Panc1 (cell line): ENCODE measurements around the gene ELOVL6. TPM values are rescaled to one million over a fixed set of nuclear protein-coding genes. Genes with fewer than 3 reads are reported as not detected.

Source experiments
- ATAC-seq: fragments of 200-7000 bp; cut with Tn5 transposase; 2 replicates; pipeline ENCODE4 v1.9.1; 2020; ENCODE audit warnings: mild to moderate bottlenecking, moderate library complexity
- BruUV-seq: library from RNA; stranded (reverse); fragments of 400-500 nt; replicated peaks from 2 replicates; lab custom pipeline; 2021; lab: Mats Ljungman, UMichigan
- CTCF ChIA-PET: fragments of 300-600 bp; sonication (Branson Sonifier 250); formaldehyde crosslinking; loops from one replicate; lab custom pipeline; 2022; ENCODE audit warnings: antibody characterized with exemption; lab: Charles Lee
- POLR2A ChIA-PET: fragments of 300-600 bp; sonication (Branson Sonifier 250); formaldehyde crosslinking; loops from one replicate; lab custom pipeline; 2022; ENCODE audit warnings: antibody characterized with exemption; lab: Charles Lee
- DNase-seq: peaks from one replicate; pipeline ENCODE4 v3.0.0-alpha.2; 2010; ENCODE audit warnings: low read depth, low spot score
- H3K27ac ChIP-seq: 2 replicates; pipeline ENCODE4 v1.5.1; 2011; ENCODE audit warnings: mild to moderate bottlenecking, low read length, inconsistent platforms
- H3K27me3 ChIP-seq: fragments of 200-500 bp; sonication (Bioruptor generic); 2 replicates; pipeline ENCODE4 v1.6.0; 2014; ENCODE audit warnings: low read length, inconsistent platforms; ENCODE audit not compliant: control insufficient read depth, insufficient read depth
- H3K36me3 ChIP-seq: fragments of 200-500 bp; sonication (Bioruptor generic); 2 replicates; pipeline ENCODE4 v1.5.1; 2014; ENCODE audit warnings: inconsistent platforms, mild to moderate bottlenecking, low read length, moderate library complexity; ENCODE audit not compliant: control insufficient read depth, insufficient read depth
- H3K4me1 ChIP-seq: 2 replicates; pipeline ENCODE4 v1.5.1; 2011; ENCODE audit warnings: inconsistent platforms, mild to moderate bottlenecking, low read length, moderate library complexity; ENCODE audit not compliant: control insufficient read depth, insufficient read depth
- H3K4me3 ChIP-seq, 2 experiments: 2 replicates each; pipeline ENCODE4 v1.5.1; 2011 to 2012; ENCODE audit warnings: low read depth in 2 of 2, low read length in 2 of 2, mild to moderate bottlenecking in 2 of 2, inconsistent platforms in 1 of 2, moderate library complexity in 1 of 2
- H3K9me3 ChIP-seq: fragments of 200-500 bp; sonication (Bioruptor generic); 2 replicates; pipeline ENCODE4 v1.5.1; 2014; ENCODE audit warnings: low read depth, mild to moderate bottlenecking, inconsistent platforms, low read length, moderate library complexity; ENCODE audit not compliant: control insufficient read depth, insufficient read depth
- POLR2AphosphoS5 ChIP-seq: IDR thresholded peaks from 2 replicates; pipeline ENCODE4 v1.6.1; 2012; ENCODE audit warnings: mild to moderate bottlenecking, low read depth, low read length, moderate library complexity
- SIN3A ChIP-seq: IDR thresholded peaks from 2 replicates; pipeline ENCODE4 v1.6.1; 2012; ENCODE audit warnings: low read depth, mild to moderate bottlenecking, low read length, moderate library complexity, borderline replicate concordance; ENCODE audit not compliant: insufficient read depth
- TCF7L2 ChIP-seq: IDR thresholded peaks from 2 replicates; pipeline ENCODE4 v1.6.1; 2011; ENCODE audit warnings: mild to moderate bottlenecking, low read depth, low read length, inconsistent platforms
- in situ Hi-C: cut with HindIII; loops from 2 replicates; pipeline ENCODE4 v1.10.0; 2016; ENCODE audit warnings: low sequenced_read_pairs, low pct_unique_long_range_greater_than_20kb
- intact Hi-C: fragments of 100-400 bp; cut with micrococcal nuclease; formaldehyde crosslinking; loops from one replicate; pipeline ENCODE4 v1.10.0; 2022; ENCODE audit not compliant: unreplicated experiment
- total RNA-seq: library from RNA; stranded (reverse); gene quantifications from one replicate; pipeline ENCODE4 v1.2.1, GENCODE V29; 2021; ENCODE audit not compliant: unreplicated experiment
- TF ChIP-seq, protein P1 (sequence below), 2 experiments: IDR thresholded peaks; 2 replicates each; pipeline ENCODE4 v1.6.1; 2011 to 2012; ENCODE audit warnings: low read depth in 2 of 2, control low read depth in 1 of 2, low read length in 1 of 2, mild to moderate bottlenecking in 1 of 2, moderate library complexity in 1 of 2; ENCODE audit not compliant: insufficient read depth in 1 of 2
- TF ChIP-seq, protein P2 (sequence below): fragments of 450-650 bp; IDR thresholded peaks from 2 replicates; pipeline ENCODE4 v1.5.1; 2017; ENCODE audit warnings: mild to moderate bottlenecking

The ELOVL6 gene
- total RNA-seq, 1 experiment from 2014 or later = 0.54 TPM

DNA sequence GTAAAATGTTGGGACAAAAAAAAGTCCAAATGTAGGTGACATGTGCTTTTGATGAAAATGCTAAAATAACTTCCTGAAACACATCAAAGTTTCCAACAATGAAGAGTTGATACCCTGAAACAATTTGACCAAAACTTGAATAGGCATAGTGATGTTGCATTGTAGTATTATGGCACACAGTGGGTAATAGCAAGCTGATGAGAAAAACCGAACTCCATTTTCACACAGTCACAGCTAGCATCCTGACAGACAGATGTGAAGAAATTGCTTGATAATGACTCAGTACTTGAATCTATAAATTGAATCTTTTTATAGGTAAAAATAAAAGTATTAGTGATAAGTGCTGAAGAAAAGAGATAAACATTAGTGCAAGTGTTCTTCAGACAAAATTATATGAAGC, 122.5 kb downstream of the ELOVL6 start:
- Histone ChIP-seq H3K27ac (no peak overlapping the region), H3K4me1 (no peaks in the 10 kb centered on the region), H3K27me3 (no peaks in the 10 kb centered on the region; the same call in 1 of the 2 replicates), H3K4me3 (no peak overlapping the region), H3K9me3 (no peaks in the 10 kb centered on the region), H3K36me3 (no peaks in the 10 kb centered on the region)
- ChIA-PET POLR2A (no interaction called here), CTCF (no interaction called here)
- intact Hi-C loops = no loop called here
- TF ChIP-seq, protein P1, sequence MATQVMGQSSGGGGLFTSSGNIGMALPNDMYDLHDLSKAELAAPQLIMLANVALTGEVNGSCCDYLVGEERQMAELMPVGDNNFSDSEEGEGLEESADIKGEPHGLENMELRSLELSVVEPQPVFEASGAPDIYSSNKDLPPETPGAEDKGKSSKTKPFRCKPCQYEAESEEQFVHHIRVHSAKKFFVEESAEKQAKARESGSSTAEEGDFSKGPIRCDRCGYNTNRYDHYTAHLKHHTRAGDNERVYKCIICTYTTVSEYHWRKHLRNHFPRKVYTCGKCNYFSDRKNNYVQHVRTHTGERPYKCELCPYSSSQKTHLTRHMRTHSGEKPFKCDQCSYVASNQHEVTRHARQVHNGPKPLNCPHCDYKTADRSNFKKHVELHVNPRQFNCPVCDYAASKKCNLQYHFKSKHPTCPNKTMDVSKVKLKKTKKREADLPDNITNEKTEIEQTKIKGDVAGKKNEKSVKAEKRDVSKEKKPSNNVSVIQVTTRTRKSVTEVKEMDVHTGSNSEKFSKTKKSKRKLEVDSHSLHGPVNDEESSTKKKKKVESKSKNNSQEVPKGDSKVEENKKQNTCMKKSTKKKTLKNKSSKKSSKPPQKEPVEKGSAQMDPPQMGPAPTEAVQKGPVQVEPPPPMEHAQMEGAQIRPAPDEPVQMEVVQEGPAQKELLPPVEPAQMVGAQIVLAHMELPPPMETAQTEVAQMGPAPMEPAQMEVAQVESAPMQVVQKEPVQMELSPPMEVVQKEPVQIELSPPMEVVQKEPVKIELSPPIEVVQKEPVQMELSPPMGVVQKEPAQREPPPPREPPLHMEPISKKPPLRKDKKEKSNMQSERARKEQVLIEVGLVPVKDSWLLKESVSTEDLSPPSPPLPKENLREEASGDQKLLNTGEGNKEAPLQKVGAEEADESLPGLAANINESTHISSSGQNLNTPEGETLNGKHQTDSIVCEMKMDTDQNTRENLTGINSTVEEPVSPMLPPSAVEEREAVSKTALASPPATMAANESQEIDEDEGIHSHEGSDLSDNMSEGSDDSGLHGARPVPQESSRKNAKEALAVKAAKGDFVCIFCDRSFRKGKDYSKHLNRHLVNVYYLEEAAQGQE (IDR thresholded peaks at IDR 0.05; ENCODE audit: insufficient read depth in 1 of 2, low read depth in 2 of 2, low read length in 1 of 2) = no peak
- TF ChIP-seq SIN3A = no peak
- no peak for TF ChIP-seq POLR2AphosphoS5
- no peak for TF ChIP-seq TCF7L2
- TF ChIP-seq, protein P2, sequence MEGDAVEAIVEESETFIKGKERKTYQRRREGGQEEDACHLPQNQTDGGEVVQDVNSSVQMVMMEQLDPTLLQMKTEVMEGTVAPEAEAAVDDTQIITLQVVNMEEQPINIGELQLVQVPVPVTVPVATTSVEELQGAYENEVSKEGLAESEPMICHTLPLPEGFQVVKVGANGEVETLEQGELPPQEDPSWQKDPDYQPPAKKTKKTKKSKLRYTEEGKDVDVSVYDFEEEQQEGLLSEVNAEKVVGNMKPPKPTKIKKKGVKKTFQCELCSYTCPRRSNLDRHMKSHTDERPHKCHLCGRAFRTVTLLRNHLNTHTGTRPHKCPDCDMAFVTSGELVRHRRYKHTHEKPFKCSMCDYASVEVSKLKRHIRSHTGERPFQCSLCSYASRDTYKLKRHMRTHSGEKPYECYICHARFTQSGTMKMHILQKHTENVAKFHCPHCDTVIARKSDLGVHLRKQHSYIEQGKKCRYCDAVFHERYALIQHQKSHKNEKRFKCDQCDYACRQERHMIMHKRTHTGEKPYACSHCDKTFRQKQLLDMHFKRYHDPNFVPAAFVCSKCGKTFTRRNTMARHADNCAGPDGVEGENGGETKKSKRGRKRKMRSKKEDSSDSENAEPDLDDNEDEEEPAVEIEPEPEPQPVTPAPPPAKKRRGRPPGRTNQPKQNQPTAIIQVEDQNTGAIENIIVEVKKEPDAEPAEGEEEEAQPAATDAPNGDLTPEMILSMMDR = no peak
- BruUV-seq = no TSS peak
- ATAC-seq = no peak
- DNase-seq = no peak
- in situ Hi-C loops = no loop called here

DNA sequence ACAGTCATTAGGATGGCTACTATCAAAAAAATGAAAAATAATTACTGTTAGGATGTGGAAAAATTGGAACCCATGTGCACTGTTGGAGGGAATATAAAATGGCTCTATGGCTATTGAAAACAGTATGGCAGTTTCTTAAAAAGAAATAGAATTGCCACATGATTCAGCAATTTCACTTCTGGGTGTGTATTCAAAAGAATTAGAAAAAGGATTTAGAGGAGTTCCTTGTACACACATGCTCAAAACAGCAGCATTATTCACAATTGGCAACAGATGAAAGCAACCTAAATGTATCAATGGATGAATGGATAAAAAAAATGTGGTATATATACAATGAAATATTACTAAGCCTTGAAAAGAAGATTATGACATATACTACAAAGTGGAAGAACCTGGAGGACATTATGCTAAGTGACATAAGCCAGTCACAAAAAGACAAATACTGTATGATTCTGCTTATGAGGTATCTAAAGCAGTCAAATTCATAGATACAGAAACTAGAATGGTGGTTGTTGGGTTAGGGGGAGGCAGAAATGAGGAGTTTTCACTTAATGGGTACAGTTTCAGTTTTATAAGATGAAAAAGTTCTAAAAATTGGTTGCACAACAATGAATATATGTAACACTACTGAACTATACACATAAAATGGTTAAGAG, 123.2 kb downstream of the ELOVL6 start:
- Histone ChIP-seq H3K36me3 (no peaks in the 10 kb centered on the region), H3K4me1 (no peaks in the 10 kb centered on the region), H3K27ac (no peak overlapping the region), H3K27me3 (no peaks in the 10 kb centered on the region; the same call in 1 of the 2 replicates), H3K4me3 (no peak overlapping the region), H3K9me3 (no peaks in the 10 kb centered on the region)
- ChIA-PET POLR2A (no interaction called here), CTCF (no interaction called here)
- no peak for DNase-seq
- no peak for ATAC-seq
- intact Hi-C loops = no loop called here
- in situ Hi-C loops = no loop called here
- BruUV-seq = no TSS peak
- TF ChIP-seq SIN3A (no peak), TCF7L2 (no peak), POLR2AphosphoS5 (no peak)
- TF ChIP-seq, protein P1 (IDR thresholded peaks at IDR 0.05; ENCODE audit: insufficient read depth in 1 of 2, low read depth in 2 of 2, low read length in 1 of 2) = no peak
